ENCODE data around the gene KANK4.

KANK4 gene

GRCh38 chr1:62213075-62213914, 105.9 kb downstream of the KANK4 start:
- ChIA-PET POLR2A (no interaction called here), CTCF (no interaction called here)
- no peak for DNase-seq (ENCODE audit: extremely low spot score)
- TF ChIP-seq SUZ12 (IDR thresholded peaks at IDR 0.05) (no peak), FOXK2 (IDR thresholded peaks at IDR 0.05) (no peak), CTBP1 (IDR thresholded peaks at IDR 0.05; ENCODE audit: borderline replicate concordance) (no peak), SP1 (IDR thresholded peaks at IDR 0.05) (no peak)

GRCh38 chr1:62212411-62212810, 106.8 kb downstream of the KANK4 start:
- ChIA-PET CTCF (interaction anchor here (0.6 kb wide), 1 partner anchor 37 kb away, joined by 3 read pairs; no protein-coding TSS in a partner anchor), POLR2A (no interaction called here)
- DNase-seq (ENCODE audit: extremely low spot score): no peak
- TF ChIP-seq NFRKB (IDR thresholded peaks at IDR 0.05) (no peak), SP1 (IDR thresholded peaks at IDR 0.05) (no peak), PKNOX1 (IDR thresholded peaks at IDR 0.05) (no peak), FOXA1 (IDR thresholded peaks at IDR 0.05) (no peak), ARNT (IDR thresholded peaks at IDR 0.05) (no peak), ZNF384 (IDR thresholded peaks at IDR 0.05) (no peak), L3MBTL2 (conservative IDR thresholded peaks at IDR 0.05) (no peak)

- DNase-seq (ENCODE audit: extremely low spot score): no peak
- CTCF ChIA-PET: no interaction called here
These were observed 108.3 kb downstream of the KANK4 start for GRCh38 chr1:62210960-62211359.

GRCh38 chr1:62209931-62210595, 109.2 kb downstream of the KANK4 start:
- CTCF ChIA-PET: no interaction called here
- TF ChIP-seq CTBP1 (IDR thresholded peaks at IDR 0.05; ENCODE audit: borderline replicate concordance): no peak
- TF ChIP-seq L3MBTL2 (conservative IDR thresholded peaks at IDR 0.05): no peak
- no peak for TF ChIP-seq FOXK2 (IDR thresholded peaks at IDR 0.05)
- TF ChIP-seq BHLHE40 (IDR thresholded peaks at IDR 0.05; ENCODE audit: borderline replicate concordance): no peak
- TF ChIP-seq FOXA1 (IDR thresholded peaks at IDR 0.05): no peak
- no peak for TF ChIP-seq NFRKB (IDR thresholded peaks at IDR 0.05)
- TF ChIP-seq SUZ12 (IDR thresholded peaks at IDR 0.05): no peak
- TF ChIP-seq ZNF384 (IDR thresholded peaks at IDR 0.05): no peak
- no peak for TF ChIP-seq HDGF (IDR thresholded peaks at IDR 0.05; ENCODE audit: borderline replicate concordance)
- POLR2A ChIA-PET: no interaction called here
- DNase-seq (ENCODE audit: extremely low spot score): no peak

More at GRCh38 chr1:62210960-62211359, 108.3 kb downstream of the KANK4 start:
- TF ChIP-seq FOXA1 (IDR thresholded peaks at IDR 0.05): no peak
- no peak for TF ChIP-seq BHLHE40 (IDR thresholded peaks at IDR 0.05; ENCODE audit: borderline replicate concordance)
- no peak for TF ChIP-seq L3MBTL2 (conservative IDR thresholded peaks at IDR 0.05)
- no peak for TF ChIP-seq LEF1 (IDR thresholded peaks at IDR 0.05; ENCODE audit: borderline replicate concordance)
- no peak for TF ChIP-seq NFRKB (IDR thresholded peaks at IDR 0.05)
- no peak for TF ChIP-seq ELF4 (IDR thresholded peaks at IDR 0.05)
- TF ChIP-seq FOXM1 (IDR thresholded peaks at IDR 0.05; ENCODE audit: borderline replicate concordance): no peak
- TF ChIP-seq HDGF (IDR thresholded peaks at IDR 0.05; ENCODE audit: borderline replicate concordance): no peak
- no peak for TF ChIP-seq PKNOX1 (IDR thresholded peaks at IDR 0.05)
- TF ChIP-seq FOXK2 (IDR thresholded peaks at IDR 0.05): no peak
- TF ChIP-seq ZNF384 (IDR thresholded peaks at IDR 0.05): no peak
- TF ChIP-seq ARNT (IDR thresholded peaks at IDR 0.05): no peak
- no peak for TF ChIP-seq SUZ12 (IDR thresholded peaks at IDR 0.05)
- TF ChIP-seq SP1 (IDR thresholded peaks at IDR 0.05): no peak
- no peak for TF ChIP-seq TARDBP (IDR thresholded peaks at IDR 0.05)
- no peak for TF ChIP-seq CTBP1 (IDR thresholded peaks at IDR 0.05; ENCODE audit: borderline replicate concordance)
- POLR2A ChIA-PET: no interaction called here

- no peak for DNase-seq (ENCODE audit: extremely low spot score)
- TF ChIP-seq CTBP1 (IDR thresholded peaks at IDR 0.05; ENCODE audit: borderline replicate concordance): no peak
- CTCF ChIA-PET: interaction anchor here (0.8 kb wide), 1 partner anchor 18 kb away, joined by 3 read pairs; no protein-coding TSS in a partner anchor
- POLR2A ChIA-PET: no interaction called here
These were observed 110.3 kb downstream of the KANK4 start for GRCh38 chr1:62208970-62209369.

- TF ChIP-seq SUZ12 (IDR thresholded peaks at IDR 0.05) (no peak), SP1 (IDR thresholded peaks at IDR 0.05) (no peak), ELF4 (IDR thresholded peaks at IDR 0.05) (no peak), TARDBP (IDR thresholded peaks at IDR 0.05) (no peak), FOXK2 (IDR thresholded peaks at IDR 0.05) (no peak), NFRKB (IDR thresholded peaks at IDR 0.05) (no peak), HDGF (IDR thresholded peaks at IDR 0.05; ENCODE audit: borderline replicate concordance) (no peak), BHLHE40 (IDR thresholded peaks at IDR 0.05; ENCODE audit: borderline replicate concordance) (no peak), ZNF384 (IDR thresholded peaks at IDR 0.05) (no peak), FOXA1 (IDR thresholded peaks at IDR 0.05) (no peak), FOXM1 (IDR thresholded peaks at IDR 0.05; ENCODE audit: borderline replicate concordance) (no peak), LEF1 (IDR thresholded peaks at IDR 0.05; ENCODE audit: borderline replicate concordance) (no peak), ARNT (IDR thresholded peaks at IDR 0.05) (no peak), L3MBTL2 (conservative IDR thresholded peaks at IDR 0.05) (no peak)
- no peak for DNase-seq (ENCODE audit: extremely low spot score)
- POLR2A ChIA-PET: no interaction called here
- CTCF ChIA-PET: no interaction called here
These were observed 111.1 kb downstream of the KANK4 start for GRCh38 chr1:62208087-62208486.

- no peak for TF ChIP-seq FOXM1 (IDR thresholded peaks at IDR 0.05; ENCODE audit: borderline replicate concordance)
- no peak for TF ChIP-seq ZNF384 (IDR thresholded peaks at IDR 0.05)
- TF ChIP-seq FOXA1 (IDR thresholded peaks at IDR 0.05): no peak
- no peak for TF ChIP-seq ARNT (IDR thresholded peaks at IDR 0.05)
- TF ChIP-seq SP1 (IDR thresholded peaks at IDR 0.05): no peak
- no peak for TF ChIP-seq ELF4 (IDR thresholded peaks at IDR 0.05)
- TF ChIP-seq LEF1 (IDR thresholded peaks at IDR 0.05; ENCODE audit: borderline replicate concordance): no peak
- TF ChIP-seq L3MBTL2 (conservative IDR thresholded peaks at IDR 0.05): no peak
- TF ChIP-seq NFRKB (IDR thresholded peaks at IDR 0.05): no peak
- no peak for TF ChIP-seq CTBP1 (IDR thresholded peaks at IDR 0.05; ENCODE audit: borderline replicate concordance)
- no peak for DNase-seq (ENCODE audit: extremely low spot score)
- ChIA-PET CTCF (no interaction called here), POLR2A (no interaction called here)
These were observed 112.0 kb downstream of the KANK4 start for GRCh38 chr1:62207187-62207586.

Data from HEK293T (cell line).